SH-SY5Y (cell line): Measurements from ENCODE around the gene TMEM18.

Experiments used
- GATA2 ChIP-seq: IDR thresholded peaks from 2 replicates; pipeline ENCODE4 v1.6.1; 2011; ENCODE audit warnings: mild to moderate bottlenecking, low read depth, low read length
- GATA3 ChIP-seq: IDR thresholded peaks from 2 replicates; pipeline ENCODE4 v1.6.1; 2011; ENCODE audit warnings: low read depth, mild to moderate bottlenecking, low read length, moderate library complexity

- TF ChIP-seq GATA2 = no peak
- no peak for TF ChIP-seq GATA3
Observed at GRCh38 chr2:692767-693166, 15.6 kb upstream of the TMEM18 start.
